K562 (cell line): ENCODE results near the gene OSGEP. TPM values are rescaled to one million over a fixed set of nuclear protein-coding genes. Genes with fewer than 3 reads are reported as not detected.

ENCODE experiments used
- ARHGAP35 ChIP-seq: fragments of 450-650 bp; IDR thresholded peaks from 2 replicates; pipeline ENCODE4 v1.6.1; 2018; ENCODE audit not compliant: partially characterized antibody
- ARID3A ChIP-seq: IDR thresholded peaks from 2 replicates; pipeline ENCODE4 v1.6.1; 2012; ENCODE audit warnings: low read depth, low read length, improper control_type of control experiment, borderline replicate concordance
- CHD2 ChIP-seq: IDR thresholded peaks from 2 replicates; pipeline ENCODE4 v1.6.1; 2011; ENCODE audit warnings: low read depth, low read length
- CHD4 ChIP-seq: fragments of 200-600 bp; sonication (generic); IDR thresholded peaks from 3 replicates; pipeline ENCODE4 v1.6.1; 2012; ENCODE audit warnings: low read depth, mild to moderate bottlenecking, mixed read lengths, low read length, inconsistent platforms; ENCODE audit not compliant: insufficient read depth, insufficient replicate concordance, poor library complexity, severe bottlenecking
- ELF2 ChIP-seq: fragments of 250-450 bp; sonication (Bioruptor Pico); IDR thresholded peaks from 2 replicates; pipeline ENCODE4 v1.5.0; 2021; ENCODE audit warnings: mild to moderate bottlenecking
- FOXK2 ChIP-seq, 2 experiments: fragments of 450-650 bp; IDR thresholded peaks in 1 of 2; conservative IDR thresholded peaks in 1 of 2; 2 replicates each; pipeline ENCODE4 v1.6.1; 2016; ENCODE audit warnings: low read depth in 2 of 2, mild to moderate bottlenecking in 1 of 2
- KAT8 ChIP-seq: fragments of 450-650 bp; IDR thresholded peaks from 2 replicates; pipeline ENCODE4 v1.6.1; 2016; ENCODE audit warnings: low read depth, mild to moderate bottlenecking
- KHSRP ChIP-seq: fragments of 450-650 bp; IDR thresholded peaks from 2 replicates; pipeline ENCODE4 v1.6.1; 2017
- MBD1 ChIP-seq: fragments of 250-450 bp; sonication (Bioruptor Pico); IDR thresholded peaks from 2 replicates; pipeline ENCODE4 v1.8.0; 2022; ENCODE audit warnings: inconsistent platforms
- MEIS2 ChIP-seq: fragments of 450-650 bp; IDR thresholded peaks from 2 replicates; pipeline ENCODE4 v1.6.1; 2014; ENCODE audit warnings: mild to moderate bottlenecking; ENCODE audit not compliant: partially characterized antibody
- MTA3 ChIP-seq: fragments of 450-650 bp; formaldehyde crosslinking; IDR thresholded peaks from 2 replicates; pipeline ENCODE4 v1.6.1; 2017; ENCODE audit warnings: mild to moderate bottlenecking, borderline replicate concordance
- NR1H2 ChIP-seq: sonication (generic); formaldehyde crosslinking; IDR thresholded peaks from 2 replicates; pipeline ENCODE4 v1.4.0; 2020; ENCODE audit warnings: mild to moderate bottlenecking, missing genetic modification reagents
- NR2F6 ChIP-seq: fragments of 450-650 bp; formaldehyde crosslinking; IDR thresholded peaks from 2 replicates; pipeline ENCODE4 v1.4.0; 2020; ENCODE audit warnings: mild to moderate bottlenecking
- PKNOX1 ChIP-seq: fragments of 450-650 bp; IDR thresholded peaks from 2 replicates; pipeline ENCODE4 v1.6.1; 2016
- POLR2AphosphoS5 ChIP-seq: IDR thresholded peaks from 2 replicates; pipeline ENCODE4 v1.6.1; 2011; ENCODE audit warnings: mild to moderate bottlenecking, low read depth, low read length, moderate library complexity; ENCODE audit not compliant: control insufficient read depth, insufficient read depth
- SAFB2 ChIP-seq: fragments of 200-400 bp; formaldehyde crosslinking; IDR thresholded peaks from 2 replicates; pipeline ENCODE4 v1.6.1; 2018; ENCODE audit warnings: borderline replicate concordance, low read length, low read depth, moderate library complexity; ENCODE audit not compliant: severe bottlenecking
- SIRT6 ChIP-seq: IDR thresholded peaks from one replicate; pipeline ENCODE4 v1.6.1; 2012; ENCODE audit warnings: low read depth, mild to moderate bottlenecking, control low read depth, inconsistent platforms, low read length, moderate library complexity
- SMARCE1 ChIP-seq: fragments of 450-650 bp; IDR thresholded peaks from 2 replicates; pipeline ENCODE4 v1.7.1; 2016; ENCODE audit warnings: mild to moderate bottlenecking
- TARDBP ChIP-seq: fragments of 450-650 bp; IDR thresholded peaks from 2 replicates; pipeline ENCODE4 v1.6.1; 2016
- THRAP3 ChIP-seq: fragments of 450-650 bp; IDR thresholded peaks from 2 replicates; pipeline ENCODE4 v1.6.1; 2016; ENCODE audit warnings: mild to moderate bottlenecking, inconsistent platforms, borderline replicate concordance
- ZKSCAN1 ChIP-seq: fragments of 150-350 bp; IDR thresholded peaks from 2 replicates; pipeline ENCODE4 v1.6.1; 2016; ENCODE audit warnings: low read depth, low read length
- ZNF561 ChIP-seq: fragments of 450-650 bp; formaldehyde crosslinking; conservative IDR thresholded peaks from 2 replicates; pipeline ENCODE4 v1.4.0; 2020; ENCODE audit warnings: mild to moderate bottlenecking, moderate library complexity
- ZNF583 ChIP-seq: fragments of 250-450 bp; sonication (Bioruptor Pico); IDR thresholded peaks from 2 replicates; pipeline ENCODE4 v1.4.0; 2020
- ZNF639 ChIP-seq, 2 experiments: fragments of 200-800 bp in 1 of 2; sonication (Bioruptor generic) in 1 of 2; sonication (generic) in 1 of 2; formaldehyde crosslinking in 1 of 2; IDR thresholded peaks in 1 of 2; conservative IDR thresholded peaks in 1 of 2; 2 replicates each; pipeline versions ENCODE4 v1.5.0 to v1.6.1; 2016 to 2020; ENCODE audit warnings: missing compliant biosample characterization in 1 of 2, missing genetic modification characterization in 1 of 2, missing genetic modification reagents in 1 of 2
- ZNF717 ChIP-seq: fragments of 250-450 bp; sonication (Bioruptor Pico); IDR thresholded peaks from 2 replicates; pipeline ENCODE4 v1.5.0; 2021
- ZZZ3 ChIP-seq: fragments of 450-650 bp; IDR thresholded peaks from 2 replicates; pipeline ENCODE4 v1.6.1; 2016; ENCODE audit warnings: antibody characterized with exemption, mild to moderate bottlenecking, moderate library complexity
- polyA plus RNA-seq, 8 experiments: library from polyadenylated mRNA; depleted of rRNA in 4 of 8; stranded (reverse) in 5 of 8; unstranded in 3 of 8; fragments of >200 nt; fragmentation: Nextera tagmentation in 2 of 8; fragmentation: Illumina TruSeq in 1 of 8; extraction: Ambion mirVana in 2 of 8; extraction: Trizol in 1 of 8; gene quantifications; 2 replicates each; pipeline versions ENCODE4 v1.2.1 to v1.2.3, GENCODE V29; 2011 to 2014; ENCODE audit warnings: inconsistent platforms in 1 of 8, missing spikeins in 1 of 8
- total RNA-seq, 7 experiments: library from RNA; depleted of rRNA in 6 of 7; stranded (reverse); fragments of >200 nt in 6 of 7; fragmentation: Illumina TruSeq in 2 of 7; extraction: Trizol in 2 of 7; gene quantifications; 2 replicates each; pipeline versions ENCODE4 v1.2.1 to v1.2.3, GENCODE V29; 2011 to 2021; ENCODE audit warnings: low replicate concordance in 1 of 7

OSGEP gene
- total and polyA plus RNA-seq, 9 of the 15 experiments (the other 6 are each of a cell fraction or from before 2014, with no cell fraction given) = 32.1 to 59.2 (median 44.1) TPM

- TF ChIP-seq CHD4 (no peak), MBD1 (CRISPR knock-in tag) (no peak), SAFB2 (no peak), KAT8 (no peak), ZKSCAN1 (no peak), POLR2AphosphoS5 (0 out of 2 replicates have a peak, but pooled peaks have one; percentile 22), ARHGAP35 (no peak), ZNF583 (CRISPR knock-in tag) (no peak), ZNF639 (CRISPR knock-in tag; conservative IDR thresholded peaks at IDR 0.05 in 1 of 2, IDR thresholded peaks at IDR 0.05 in 1 of 2) (no peak), FOXK2 (conservative IDR thresholded peaks at IDR 0.05 in 1 of 2, IDR thresholded peaks at IDR 0.05 in 1 of 2; ENCODE audit: low read depth in 2 of 2) (0 out of 4 replicates have a peak, but pooled peaks of 1 of the 2 experiments have one; percentile 24), SMARCE1 (peak; percentile 88), SIRT6 (no peak), ARID3A (peak; percentile 33; the same call in 1 of the 2 replicates), NR1H2 (no peak), CHD2 (no peak), ZNF561 (CRISPR knock-in tag) (no peak), NR2F6 (CRISPR knock-in tag) (no peak), MTA3 (no peak), ZZZ3 (no peak), THRAP3 (no peak), MEIS2 (peak; percentile 35), ELF2 (CRISPR knock-in tag) (no peak), KHSRP (no peak), ZNF717 (CRISPR knock-in tag) (no peak), PKNOX1 (peak; percentile 44; the same call in 1 of the 2 replicates), TARDBP (no peak)
Observed at GRCh38 chr14:20482382-20482781, 27.8 kb upstream of the OSGEP start (continued).
